Neural progenitor cell (in vitro differentiated cells): ENCODE data around the gene MAPK8.

ENCODE experiments used
- EZH2 ChIP-seq: fragments of 200-600 bp; sonication (generic); IDR thresholded peaks from 2 replicates; pipeline ENCODE4 v1.6.1; 2017; ENCODE audit warnings: antibody characterized with exemption, mild to moderate bottlenecking, moderate library complexity
- EZH2phosphoT487 ChIP-seq: fragments of 200-600 bp; sonication (generic); IDR thresholded peaks from 2 replicates; pipeline ENCODE4 v1.6.1; 2017; ENCODE audit warnings: antibody characterized with exemption
- TF ChIP-seq, protein P1 (sequence below): fragments of 200-600 bp; sonication (generic); IDR thresholded peaks from 2 replicates; pipeline ENCODE4 v1.5.1; 2017; ENCODE audit warnings: antibody characterized with exemption, mild to moderate bottlenecking

DNA sequence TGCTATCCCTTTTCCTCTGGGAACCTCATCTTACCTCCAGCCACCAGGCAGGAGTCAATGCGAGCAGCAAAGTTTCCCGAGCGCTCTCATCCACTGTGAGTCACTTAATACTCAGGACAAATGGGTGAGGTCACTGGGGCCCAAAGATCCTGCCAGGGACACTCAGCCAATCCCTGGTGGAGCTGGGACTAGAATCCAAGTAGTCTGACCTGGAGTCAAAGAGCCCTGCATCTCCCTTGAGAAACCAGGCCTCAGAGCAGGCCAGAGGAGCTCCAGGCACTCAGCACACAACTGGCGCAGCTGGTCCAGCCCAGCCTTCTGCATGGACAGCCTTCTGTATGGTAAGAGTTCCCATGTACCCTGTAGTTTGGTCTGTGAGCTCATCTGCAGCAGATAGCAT is 142.3 kb downstream of the MAPK8 start:
- TF ChIP-seq, protein P1, sequence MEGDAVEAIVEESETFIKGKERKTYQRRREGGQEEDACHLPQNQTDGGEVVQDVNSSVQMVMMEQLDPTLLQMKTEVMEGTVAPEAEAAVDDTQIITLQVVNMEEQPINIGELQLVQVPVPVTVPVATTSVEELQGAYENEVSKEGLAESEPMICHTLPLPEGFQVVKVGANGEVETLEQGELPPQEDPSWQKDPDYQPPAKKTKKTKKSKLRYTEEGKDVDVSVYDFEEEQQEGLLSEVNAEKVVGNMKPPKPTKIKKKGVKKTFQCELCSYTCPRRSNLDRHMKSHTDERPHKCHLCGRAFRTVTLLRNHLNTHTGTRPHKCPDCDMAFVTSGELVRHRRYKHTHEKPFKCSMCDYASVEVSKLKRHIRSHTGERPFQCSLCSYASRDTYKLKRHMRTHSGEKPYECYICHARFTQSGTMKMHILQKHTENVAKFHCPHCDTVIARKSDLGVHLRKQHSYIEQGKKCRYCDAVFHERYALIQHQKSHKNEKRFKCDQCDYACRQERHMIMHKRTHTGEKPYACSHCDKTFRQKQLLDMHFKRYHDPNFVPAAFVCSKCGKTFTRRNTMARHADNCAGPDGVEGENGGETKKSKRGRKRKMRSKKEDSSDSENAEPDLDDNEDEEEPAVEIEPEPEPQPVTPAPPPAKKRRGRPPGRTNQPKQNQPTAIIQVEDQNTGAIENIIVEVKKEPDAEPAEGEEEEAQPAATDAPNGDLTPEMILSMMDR: no peak
- no peak for TF ChIP-seq EZH2
- no peak for TF ChIP-seq EZH2phosphoT487
